ENCODE results near the gene CXorf51A.
"Not testable (repeated sequence)": the region's sequence is repeated elsewhere in the genome, so short reads cannot be mapped to it uniquely, and the experiment has no call there.

GRCh38 chrX:146809471-146809870 lies 5.1 kb downstream of the CXorf51A start, which contains the start of gene CXorf51B:
- not testable (repeated sequence) for TF ChIP-seq EP300 (IDR thresholded peaks at IDR 0.05; ENCODE audit: low read length); GTF3C2 (IDR thresholded peaks at IDR 0.05; ENCODE audit: borderline replicate concordance, extremely low read depth, insufficient read length); FOXK1 (CRISPR knock-in tag; IDR thresholded peaks at IDR 0.05; ENCODE audit: borderline replicate concordance); CBX5 (IDR thresholded peaks at IDR 0.05; ENCODE audit: borderline replicate concordance, low read depth); BMI1 (IDR thresholded peaks at IDR 0.05; ENCODE audit: low read length)

Data from K562 (cell line).